HepG2 (cell line): ENCODE results near the gene OTOG. TPM values are rescaled to one million over a fixed set of nuclear protein-coding genes. Genes with fewer than 3 reads are reported as not detected.

Experiments
- ATAC-seq: fragments of 200-7000 bp; cut with Tn5 transposase; 3 replicates; pipeline ENCODE4 v1.9.1; 2020; ENCODE audit warnings: mild to moderate bottlenecking, moderate library complexity
- BruUV-seq: library from RNA; stranded (reverse); fragments of 400-500 nt; replicated peaks from 2 replicates; lab custom pipeline; 2021; lab: Mats Ljungman, UMichigan
- CTCF ChIA-PET: fragments of 300-600 bp; formaldehyde crosslinking; extraction: SDS; loops from one replicate; lab custom pipeline; 2021; ENCODE audit warnings: low total read pairs, inconsistent platforms, low intra/inter-chr PET ratio; lab: Yijun Ruan, JAX
- POLR2A ChIA-PET: fragments of 350-600 bp; sonication (Branson Sonifier 250); formaldehyde crosslinking; loops from one replicate; lab custom pipeline; 2020; ENCODE audit warnings: antibody characterized with exemption, inconsistent platforms; lab: Yijun Ruan, JAX
- DNase-seq: peaks from one replicate; pipeline ENCODE4 v3.0.0-alpha.2; 2015; ENCODE audit warnings: low spot score
- FAIRE-seq: peaks from 3 replicates; lab custom pipeline; 2011; peaks lifted over from hg19 to GRCh38; lab: Jason Lieb, UNC
- H2AFZ ChIP-seq: one replicate; pipeline ENCODE4 v1.6.1; 2011; ENCODE audit warnings: low read length, inconsistent platforms
- H3K27ac ChIP-seq: fragments of 300-600 bp; 3 replicates; pipeline ENCODE4 v1.8.0; 2011; ENCODE audit warnings: mixed run types, mild to moderate bottlenecking, mixed read lengths, low read length, inconsistent platforms; ENCODE audit not compliant: insufficient read depth; ENCODE audit errors: extremely low read length
- H3K27me3 ChIP-seq, 2 experiments: fragments of 200-600 bp in 1 of 2; 2 replicates in 1 of 2; 3 replicates in 1 of 2; pipeline versions ENCODE4 v1.6.0 to v1.8.0; 2011; ENCODE audit warnings: low read length in 2 of 2, mild to moderate bottlenecking in 2 of 2, moderate library complexity in 2 of 2, inconsistent platforms in 1 of 2; ENCODE audit not compliant: insufficient read depth in 2 of 2, control insufficient read depth in 1 of 2
- H3K36me3 ChIP-seq, 2 experiments: fragments of 200-600 bp in 1 of 2; replicated peaks in 1 of 2; 2 replicates in 1 of 2; 3 replicates in 1 of 2; pipeline versions ENCODE4 v1.5.1 to v1.8.0; 2011; ENCODE audit warnings: low read length in 2 of 2, inconsistent platforms in 1 of 2; ENCODE audit not compliant: insufficient read depth in 2 of 2, control insufficient read depth in 1 of 2
- H3K4me1 ChIP-seq: 2 replicates; pipeline ENCODE4 v1.5.1; 2012; ENCODE audit warnings: low read length, inconsistent platforms; ENCODE audit not compliant: insufficient read depth
- H3K4me2 ChIP-seq: 2 replicates; pipeline ENCODE4 v1.6.0; 2011; ENCODE audit warnings: low read depth, low read length, inconsistent platforms
- H3K4me3 ChIP-seq, 3 experiments: fragments of 200-600 bp in 1 of 3; sonication (generic), shearing (Covaris generic) in 1 of 3; replicated peaks in 1 of 3; 2 replicates each; pipeline ENCODE4 v1.5.1; 2011 to 2016; ENCODE audit warnings: low read length in 3 of 3, inconsistent platforms in 2 of 3, low read depth in 2 of 3, mild to moderate bottlenecking in 2 of 3, control low read depth in 1 of 3, mixed read lengths in 1 of 3; ENCODE audit not compliant: insufficient read depth in 1 of 3
- H3K79me2 ChIP-seq: one replicate; pipeline ENCODE4 v1.6.1; 2011; ENCODE audit warnings: low read length, inconsistent platforms; ENCODE audit not compliant: insufficient read depth
- H3K9ac ChIP-seq: 2 replicates; pipeline ENCODE4 v1.6.0; 2011; ENCODE audit warnings: mild to moderate bottlenecking, low read depth, low read length, inconsistent platforms; ENCODE audit not compliant: insufficient read depth
- H3K9me3 ChIP-seq: 2 replicates; pipeline ENCODE4 v1.5.1; 2012; ENCODE audit warnings: mild to moderate bottlenecking, low read length
- H4K20me1 ChIP-seq: 2 replicates; pipeline ENCODE4 v1.6.0; 2011; ENCODE audit warnings: inconsistent platforms, mild to moderate bottlenecking, low read length, moderate library complexity; ENCODE audit not compliant: insufficient read depth
- AFF4 ChIP-seq: sonication (generic); formaldehyde crosslinking; IDR thresholded peaks from 2 replicates; pipeline ENCODE4 v1.4.0; 2020; ENCODE audit warnings: missing genetic modification reagents
- ATF7-NPFF ChIP-seq: sonication (generic); formaldehyde crosslinking; IDR thresholded peaks from 2 replicates; pipeline ENCODE4 v1.8.1; 2023; ENCODE audit warnings: mild to moderate bottlenecking, low read depth, missing genetic modification reagents, moderate library complexity
- ATM ChIP-seq: fragments of 450-650 bp; IDR thresholded peaks from 2 replicates; pipeline ENCODE4 v1.7.1; 2017; ENCODE audit warnings: mild to moderate bottlenecking, borderline replicate concordance
- GTF3A ChIP-seq: sonication (generic); formaldehyde crosslinking; conservative IDR thresholded peaks from 2 replicates; pipeline ENCODE4 v1.4.0; 2020; ENCODE audit warnings: mild to moderate bottlenecking, missing genetic modification reagents
- MTA1 ChIP-seq: sonication (generic); formaldehyde crosslinking; IDR thresholded peaks from 2 replicates; pipeline ENCODE4 v1.4.0; 2020; ENCODE audit warnings: missing genetic modification reagents, mild to moderate bottlenecking, borderline replicate concordance
- NR2F2 ChIP-seq: IDR thresholded peaks from 2 replicates; pipeline ENCODE4 v1.6.1; 2012; ENCODE audit warnings: low read depth, inconsistent platforms, borderline replicate concordance
- ONECUT2 ChIP-seq: sonication (generic); formaldehyde crosslinking; IDR thresholded peaks from 2 replicates; pipeline ENCODE4 v1.4.0; 2020; ENCODE audit warnings: missing genetic modification reagents
- SIX1 ChIP-seq: sonication (generic); formaldehyde crosslinking; IDR thresholded peaks from 2 replicates; pipeline ENCODE4 v1.4.0; 2020; ENCODE audit warnings: missing genetic modification reagents, borderline replicate concordance
- SP2 ChIP-seq: sonication (generic); formaldehyde crosslinking; IDR thresholded peaks from 2 replicates; pipeline ENCODE4 v1.5.1; 2020; ENCODE audit warnings: mild to moderate bottlenecking, missing genetic modification reagents
- ZNF441 ChIP-seq: sonication (generic); formaldehyde crosslinking; IDR thresholded peaks from 2 replicates; pipeline ENCODE4 v1.7.0; 2021; ENCODE audit warnings: missing genetic modification reagents, borderline replicate concordance
- ZNF543 ChIP-seq: sonication (generic); formaldehyde crosslinking; IDR thresholded peaks from 2 replicates; pipeline ENCODE4 v1.4.0; 2020; ENCODE audit warnings: mild to moderate bottlenecking, missing genetic modification reagents
- ZNF639 ChIP-seq: conservative IDR thresholded peaks from 2 replicates; pipeline ENCODE4 v1.6.1; 2018; ENCODE audit warnings: missing genetic modification reagents
- ZNF720 ChIP-seq: sonication (generic); formaldehyde crosslinking; IDR thresholded peaks from 2 replicates; pipeline ENCODE4 v1.4.0; 2020; ENCODE audit warnings: missing genetic modification reagents
- ZSCAN30 ChIP-seq: sonication (generic); formaldehyde crosslinking; IDR thresholded peaks from 2 replicates; pipeline ENCODE4 v1.5.0; 2020; ENCODE audit warnings: mild to moderate bottlenecking, missing genetic modification reagents
- WGBS: methylation state at CpG from one replicate; pipeline ENCODE4 v1.1.6; 2017; ENCODE audit warnings: low lambda C conversion rate; 5-methylcytosine and 5-hydroxymethylcytosine counted together
- in situ Hi-C: cut with HindIII; loops from 2 replicates; pipeline ENCODE4 v1.10.0; 2017; ENCODE audit warnings: low pct_unique_long_range_greater_than_20kb; ENCODE audit not compliant: extremely low pct_ligation_motif_present
- intact Hi-C: fragments of 100-400 bp; cut with micrococcal nuclease; formaldehyde crosslinking; loops from one replicate; pipeline ENCODE4 v1.10.0; 2022; ENCODE audit not compliant: unreplicated experiment
- polyA plus RNA-seq, 8 experiments: library from polyadenylated mRNA; depleted of rRNA in 3 of 8; stranded (reverse) in 7 of 8; unstranded in 1 of 8; fragments of >200 nt; fragmentation: Illumina TruSeq in 4 of 8; extraction: Trizol in 4 of 8; gene quantifications; 2 replicates each; pipeline versions ENCODE4 v1.2.1 to v1.2.3, GENCODE V29; 2011 to 2016; ENCODE audit warnings: low read depth in 4 of 8, missing spikeins in 1 of 8, mixed read lengths in 1 of 8; ENCODE audit not compliant: insufficient read depth in 1 of 8
- total RNA-seq, 5 experiments: library from RNA; depleted of rRNA; stranded (reverse); fragments of >200 nt; fragmentation: Illumina TruSeq; extraction: Trizol; gene quantifications; 2 replicates each; pipeline ENCODE4 v1.2.3, GENCODE V29; 2016; ENCODE audit warnings: low read depth in 1 of 5

The OTOG gene
- total and polyA plus RNA-seq, 2 of the 13 experiments (the other 11 are each of a cell fraction or from before 2014, with no cell fraction given): not detected

- H3K27ac ChIP-seq: no peak within 1 kb of the TSS
- H3K4me3 ChIP-seq: no peak within 1 kb of the TSS
- POLR2A ChIA-PET: no interaction called here
Observed at GRCh38 chr11:17544181-17544622, 2.9 kb upstream of the OTOG start, which contains the start of gene USH1C. Gene USH1C (minus strand): TSS chr11:17544416. CDS start chr11:17544307, 109 bp downstream.

GRCh38 chr11:17546240-17546639 lies 819 bp upstream of the OTOG start:
- H3K4me3 ChIP-seq: no peak overlapping the region
- H3K36me3 ChIP-seq: no peaks in the 10 kb centered on the region
- DNase-seq (no peak), ATAC-seq (no peak), FAIRE-seq (no peak)
- in situ Hi-C loops (no loop called here), intact Hi-C loops (no loop called here)
- ChIA-PET CTCF (no interaction called here), POLR2A (no interaction called here)
- no peak overlapping the region for H3K27ac ChIP-seq
- no peaks in the 10 kb centered on the region for H4K20me1 ChIP-seq
- H3K79me2 ChIP-seq: no peaks in the 10 kb centered on the region
- H3K4me2 ChIP-seq: no peak overlapping the region
- WGBS: 42% methylated on average over 2 of the region's 2 CpGs
- no peak overlapping the region for H2AFZ ChIP-seq
- H3K27me3 ChIP-seq: 0 out of 5 replicates have a peak, but pooled peaks cover 0 to 17% of the 10 kb centered on the region in 2 experiments
- no peaks in the 10 kb centered on the region for H3K9me3 ChIP-seq
- H3K9ac ChIP-seq: no peak overlapping the region
- H3K4me1 ChIP-seq: peaks cover 21% of the 10 kb centered on the region
- no TSS peak for BruUV-seq
- TF ChIP-seq AFF4 (CRISPR knock-in tag): no peak
- no peak for TF ChIP-seq ZNF543 (CRISPR knock-in tag)
- TF ChIP-seq ZNF639 (CRISPR knock-in tag): no peak
- TF ChIP-seq ATF7-NPFF: no peak
- no peak for TF ChIP-seq GTF3A (CRISPR knock-in tag)
- TF ChIP-seq ZSCAN30 (CRISPR knock-in tag): no peak
- TF ChIP-seq SP2 (CRISPR knock-in tag): no peak

More at GRCh38 chr11:17544181-17544622, 2.9 kb upstream of the OTOG start, which contains the start of gene USH1C:
- H3K27me3 ChIP-seq: 0 out of 5 replicates have a peak, but pooled peaks cover 0 to 9% of the 10 kb centered on the region in 2 experiments
- H2AFZ ChIP-seq: no peak within 1 kb of the TSS
- no peaks in the 10 kb centered on the region for H3K9me3 ChIP-seq
- no peak within 1 kb of the TSS for H3K9ac ChIP-seq
- no peaks in the 10 kb centered on the region for H3K79me2 ChIP-seq
- BruUV-seq: no TSS peak
- DNase-seq: no peak
- in situ Hi-C loops: no loop called here
- FAIRE-seq: no peak
- intact Hi-C loops: no loop called here
- no peak within 1 kb of the TSS for H3K4me2 ChIP-seq
- WGBS: 80% methylated on average over 14 of the region's 32 CpGs
- H3K36me3 ChIP-seq: no peaks in the 10 kb centered on the region
- TF ChIP-seq ATF7-NPFF (no peak), ZNF720 (CRISPR knock-in tag) (no peak), NR2F2 (no peak), ZNF441 (CRISPR knock-in tag) (no peak), MTA1 (CRISPR knock-in tag) (no peak), ATM (no peak), ONECUT2 (CRISPR knock-in tag) (no peak), SIX1 (CRISPR knock-in tag) (no peak)
- TF ChIP-seq, all 625 proteins: peak for 0
- H4K20me1 ChIP-seq: no peaks in the 10 kb centered on the region
- CTCF ChIA-PET: no interaction called here
- no peak for ATAC-seq
- H3K4me1 ChIP-seq: peaks cover 24% of the 10 kb centered on the region
